GM21515 (cell line): ENCODE measurements around the gene ZBTB21.

Experiments used
- ATAC-seq: cut with Tn5 transposase; IDR thresholded peaks from one replicate; pipeline ENCODE4 v1.9.1; 2021; ENCODE audit not compliant: unreplicated experiment

The ZBTB21 gene

DNA sequence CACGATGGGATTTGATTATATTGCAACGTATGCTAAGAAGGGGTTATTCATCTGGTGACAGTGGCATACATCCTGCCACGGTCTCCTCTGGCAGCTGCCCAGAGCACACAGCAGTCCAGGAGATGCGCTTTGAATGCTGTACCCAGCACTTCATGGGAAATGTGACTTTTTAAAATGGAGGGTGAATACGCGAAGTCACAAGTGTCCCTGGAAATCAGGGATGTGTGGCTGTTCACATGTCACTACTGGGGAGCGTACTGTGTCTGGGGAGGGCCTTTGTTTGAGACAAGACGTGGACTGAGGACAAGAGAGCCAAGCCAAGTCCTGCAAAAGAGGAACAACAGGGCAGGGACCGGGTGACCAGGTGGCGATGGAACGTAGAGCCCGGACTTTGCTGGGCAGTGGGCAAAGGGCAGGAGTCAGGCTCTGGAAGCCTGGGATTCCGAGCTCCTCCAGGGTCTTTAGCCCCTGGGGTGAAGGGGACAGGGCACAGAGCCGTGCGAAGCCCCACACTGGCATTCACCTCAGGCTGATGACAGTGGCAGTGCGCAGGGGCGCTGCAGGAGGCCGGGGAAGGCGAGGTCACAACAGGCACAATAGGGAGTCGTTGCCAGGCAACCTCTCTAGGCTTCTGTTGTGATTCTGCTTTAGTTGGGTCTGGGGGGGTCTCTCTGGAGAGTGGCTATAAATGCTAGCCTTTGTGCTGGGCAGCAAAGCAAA lies 11.4 kb upstream of the ZBTB21 start:
- ATAC-seq, result no peak

DNA sequence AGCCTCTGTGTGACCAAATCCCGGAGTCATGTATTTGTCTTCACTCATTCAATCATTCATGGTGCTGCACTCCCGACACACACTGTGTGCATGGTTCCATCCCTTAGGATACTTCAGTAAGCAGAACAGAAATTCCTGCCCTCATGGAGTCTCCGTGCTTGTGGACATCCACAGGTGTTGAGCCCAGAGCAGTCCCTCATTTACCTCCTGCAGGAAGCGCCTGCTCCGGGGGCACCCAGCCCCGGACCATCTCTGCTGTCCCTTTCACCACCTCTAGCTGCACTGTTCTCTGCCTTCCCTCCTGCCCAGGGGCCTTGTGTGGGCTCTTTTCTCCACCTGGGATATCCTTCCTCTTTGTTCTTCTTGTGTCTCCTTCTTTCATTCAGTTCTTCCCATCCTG lies 9.5 kb upstream of the ZBTB21 start:
- ATAC-seq, result no peak

DNA sequence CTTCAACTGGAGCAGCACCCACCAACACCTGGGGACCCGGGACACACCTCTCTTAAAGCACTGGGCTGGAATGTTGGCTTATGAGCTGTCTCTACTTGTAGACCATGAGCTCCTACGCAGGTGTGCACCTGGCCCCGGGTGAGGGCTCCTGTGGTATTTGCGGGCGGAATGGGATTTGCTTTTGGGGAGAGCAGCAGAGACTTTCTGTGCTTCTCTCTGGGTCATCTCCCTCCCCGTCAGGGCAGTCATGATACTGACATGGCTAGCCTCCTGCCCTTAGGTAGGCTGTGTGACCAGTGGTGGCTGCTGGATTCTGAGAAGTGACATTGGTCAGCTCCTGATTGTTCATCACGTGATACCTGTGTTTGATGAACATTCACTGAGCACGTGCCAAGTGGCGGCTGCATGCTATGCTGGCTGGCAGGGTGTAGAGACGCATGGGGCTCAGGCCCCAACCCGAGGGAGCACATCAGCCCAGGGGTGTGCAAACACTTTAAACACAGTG lies 9.0 kb upstream of the ZBTB21 start:
- no peak for ATAC-seq

DNA sequence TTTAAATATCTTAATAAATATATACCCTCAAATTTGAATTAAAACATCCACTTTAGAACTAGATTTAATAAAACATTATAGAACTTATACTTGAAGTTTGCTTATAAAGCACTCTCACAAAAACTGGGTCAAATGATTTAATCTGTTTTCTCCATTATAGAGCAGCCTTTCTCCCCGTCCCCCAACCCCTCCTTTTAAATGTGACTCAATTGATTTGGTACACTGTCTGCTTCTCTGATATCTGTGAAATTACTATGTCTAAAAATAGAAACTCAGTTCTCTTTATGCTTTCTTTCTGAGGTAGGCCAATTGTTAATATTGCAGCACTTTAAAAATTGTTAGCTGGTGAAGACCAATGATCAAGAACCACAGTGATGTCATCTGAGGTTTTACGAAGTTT lies 6.9 kb upstream of the ZBTB21 start:
- ATAC-seq, result no peak

DNA sequence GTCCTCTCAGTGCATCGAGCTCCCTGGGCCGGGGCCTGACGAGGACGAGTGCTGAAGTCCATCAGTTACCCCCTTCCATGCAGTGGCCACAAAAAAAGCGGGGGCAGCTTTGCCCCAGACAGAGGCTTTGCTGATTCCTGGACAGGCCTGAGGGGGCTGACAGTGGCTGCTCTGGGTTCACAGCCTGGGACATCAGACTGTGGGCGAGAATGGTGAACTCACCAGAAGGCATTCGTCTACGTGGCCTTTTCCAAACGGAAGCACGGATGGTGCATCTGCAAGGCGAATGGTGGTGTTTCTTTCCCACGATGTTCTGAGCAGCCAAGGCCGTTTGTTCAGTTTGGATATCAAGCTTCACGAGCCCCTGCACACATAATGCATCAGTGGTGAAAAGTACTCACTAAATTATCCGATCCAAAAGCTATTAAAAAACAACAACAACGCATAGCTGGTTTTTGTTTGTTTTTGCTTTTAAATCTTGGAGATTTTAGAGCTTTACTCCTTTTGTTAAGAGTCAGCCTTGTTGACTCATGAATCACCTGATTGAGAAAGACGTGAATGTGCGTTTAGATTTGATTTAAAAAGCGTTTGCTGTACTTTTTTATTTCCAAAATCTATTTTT lies 6.3 kb upstream of the ZBTB21 start:
- ATAC-seq, result no peak

DNA sequence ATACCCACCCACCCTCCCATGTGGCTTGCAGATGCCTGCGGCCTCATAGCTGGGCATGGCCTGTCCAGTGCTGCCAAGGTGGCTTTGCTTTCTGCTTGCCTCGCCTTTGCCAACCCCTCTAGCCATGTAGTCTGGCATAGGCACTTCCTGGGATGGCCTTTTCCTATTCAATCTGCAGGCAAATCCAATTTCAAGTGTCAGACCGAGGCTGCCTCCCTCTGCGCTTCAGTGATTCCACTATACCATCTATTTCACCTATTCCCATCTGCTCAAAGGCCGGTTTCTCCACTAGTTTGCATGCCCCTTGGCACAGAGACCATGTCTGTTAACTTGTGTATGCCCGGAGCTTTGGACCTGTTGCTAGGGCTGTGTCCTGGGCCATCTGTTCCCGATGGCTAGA lies 3.8 kb upstream of the ZBTB21 start:
- no peak for ATAC-seq

DNA sequence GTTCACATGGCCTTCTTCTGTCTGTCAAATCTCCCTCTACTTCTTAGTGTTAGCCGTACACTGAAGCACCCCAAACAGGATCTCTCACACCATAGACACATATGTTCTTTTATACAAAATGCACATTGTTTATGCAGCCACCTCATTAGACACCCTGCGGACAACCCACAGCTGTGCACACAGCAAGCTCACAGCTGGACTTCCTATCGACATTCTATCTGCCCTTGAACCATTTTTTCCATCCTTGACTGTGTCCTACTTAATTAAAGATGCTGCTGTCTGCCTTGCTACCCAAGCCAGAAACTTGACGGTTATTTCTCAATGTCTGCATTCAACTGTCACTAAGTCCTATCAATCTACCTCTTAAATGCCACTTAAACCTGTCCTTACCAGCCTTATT lies 3.2 kb upstream of the ZBTB21 start:
- ATAC-seq, result no peak

DNA sequence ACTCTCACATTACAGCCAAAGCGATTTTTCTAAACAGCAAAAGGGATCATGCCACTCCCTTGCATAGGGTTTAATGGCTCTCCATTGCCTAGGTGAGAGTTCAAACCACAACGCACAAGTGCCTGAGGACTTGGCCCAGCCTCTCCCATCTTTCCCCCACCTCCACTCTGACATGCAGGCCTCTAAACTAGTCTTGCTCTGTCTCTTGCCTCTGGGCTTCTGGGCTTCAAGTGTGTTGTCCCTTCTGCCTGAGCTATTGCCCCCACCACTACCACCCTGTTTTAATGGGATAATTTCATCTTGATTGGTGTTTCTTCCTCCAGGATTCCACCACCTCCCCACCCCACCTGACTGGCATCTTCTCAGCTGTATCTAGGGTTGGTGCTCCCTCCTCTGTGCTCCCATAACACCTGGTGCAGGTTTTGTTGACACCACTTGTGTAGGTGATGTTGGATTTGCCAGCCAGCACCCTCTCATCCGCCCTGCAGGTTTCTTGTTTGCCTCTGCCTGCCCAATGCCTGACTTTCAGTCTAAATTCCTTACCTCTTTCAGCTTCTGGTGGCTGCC lies 2.7 kb upstream of the ZBTB21 start:
- no peak for ATAC-seq

DNA sequence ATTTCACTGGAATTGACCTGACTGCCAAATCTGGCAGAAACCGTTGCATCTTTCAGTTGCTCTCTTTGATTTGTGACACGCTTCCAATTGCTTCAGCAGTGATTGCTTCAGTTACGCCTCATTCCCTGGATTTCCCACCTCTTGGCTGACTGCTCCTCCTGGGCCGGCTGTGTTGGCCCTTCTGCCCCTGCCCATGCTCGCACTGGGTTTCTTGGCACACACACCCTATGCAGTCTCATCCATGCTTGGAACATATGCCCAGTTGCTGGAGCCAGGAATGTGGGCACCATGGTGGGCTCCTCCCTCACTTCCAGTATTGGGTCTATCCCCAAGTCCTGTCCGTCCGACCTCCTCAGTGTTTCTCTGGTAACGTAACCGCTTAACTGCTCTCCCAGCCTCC lies 2.2 kb upstream of the ZBTB21 start:
- no peak for ATAC-seq

DNA sequence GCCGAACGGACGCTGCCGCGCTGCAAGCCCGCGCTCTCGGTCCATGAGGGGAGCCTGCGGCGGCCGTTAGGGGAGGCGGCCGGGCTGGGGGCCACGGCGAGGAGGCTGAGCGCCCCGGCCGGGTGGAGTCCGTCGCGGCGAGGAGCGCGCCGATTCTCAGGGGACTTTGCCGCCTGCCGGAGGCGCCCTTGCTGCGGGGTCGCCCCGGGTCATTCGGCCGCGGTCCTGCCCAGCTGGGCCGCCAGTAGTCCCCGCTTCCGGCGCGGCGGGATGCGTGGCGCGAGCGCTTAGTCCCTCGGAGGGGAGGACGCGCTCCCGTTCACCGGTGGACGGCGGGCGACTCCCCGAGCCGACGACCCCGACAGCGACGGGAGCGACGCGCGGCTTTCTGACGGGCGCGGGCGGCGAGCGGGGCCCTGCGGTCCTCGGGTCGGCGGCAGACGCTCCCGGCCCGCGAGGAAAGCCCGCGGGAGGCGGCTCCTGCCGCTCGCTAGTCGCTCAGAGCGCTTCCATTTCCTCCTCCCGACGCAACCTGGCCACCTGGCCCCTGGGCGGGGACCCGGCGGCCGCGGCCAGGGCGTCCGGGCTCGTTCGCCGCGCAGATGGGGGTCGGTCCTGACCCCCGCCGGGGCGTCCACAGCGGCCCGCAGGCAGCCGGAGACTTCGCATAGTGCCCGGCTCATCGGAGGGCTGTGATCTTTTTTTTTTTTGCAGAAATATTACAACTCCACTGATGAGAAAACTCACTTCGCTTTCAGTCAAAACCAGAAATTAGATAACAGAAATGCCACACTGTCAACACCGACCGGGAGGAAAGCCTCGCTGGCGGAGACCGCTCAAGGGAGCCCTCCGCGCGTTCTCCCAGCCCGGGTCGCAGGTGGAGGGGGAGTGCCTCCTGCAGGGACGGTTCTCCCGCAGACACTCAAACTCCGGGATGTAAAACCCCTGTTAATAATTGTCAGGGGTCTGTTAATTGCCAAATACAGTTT lies 641 bp upstream of the ZBTB21 start:
- peak; percentile 16 for ATAC-seq

DNA sequence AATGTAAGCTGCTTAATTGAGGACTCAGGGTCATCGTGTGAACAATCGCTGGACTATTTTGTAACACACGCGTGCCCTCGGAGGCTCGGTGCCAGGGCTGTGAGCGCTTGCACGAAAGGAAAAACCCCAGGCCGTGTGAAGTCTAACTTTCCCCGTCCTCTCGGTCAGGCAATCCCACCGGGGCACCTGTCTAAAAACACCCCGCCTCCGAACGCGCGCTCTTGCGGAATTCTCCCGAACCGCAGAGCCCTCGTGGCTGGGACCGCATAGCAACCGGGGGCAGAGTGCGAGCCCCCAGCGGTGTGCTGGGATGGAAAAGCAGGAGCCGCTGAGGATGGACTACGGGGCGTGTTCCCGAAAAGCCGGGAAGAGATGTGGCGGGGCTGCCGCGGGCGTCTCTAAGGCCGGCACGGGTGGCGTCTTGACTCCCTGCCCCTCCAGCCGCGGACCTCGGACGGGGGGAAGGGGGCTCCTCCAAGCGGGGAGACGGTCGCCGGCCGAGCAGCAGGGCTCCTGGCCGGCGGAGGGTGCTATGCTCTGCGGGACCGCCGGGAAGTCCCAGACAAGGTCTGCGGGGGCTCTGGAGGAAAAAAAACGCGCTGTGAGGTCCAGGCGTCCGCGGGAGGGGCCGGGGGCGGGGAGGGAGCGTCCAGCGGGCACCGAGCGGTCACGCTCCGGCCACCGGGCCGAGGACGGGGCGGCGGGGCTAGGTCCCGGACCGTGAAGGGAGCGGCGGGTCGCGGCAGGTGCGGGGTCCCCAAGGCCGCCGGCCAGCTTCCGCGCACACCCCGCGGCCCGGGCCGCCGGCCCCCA lies 936 bp downstream of the ZBTB21 start:
- ATAC-seq, result peak; percentile 7

DNA sequence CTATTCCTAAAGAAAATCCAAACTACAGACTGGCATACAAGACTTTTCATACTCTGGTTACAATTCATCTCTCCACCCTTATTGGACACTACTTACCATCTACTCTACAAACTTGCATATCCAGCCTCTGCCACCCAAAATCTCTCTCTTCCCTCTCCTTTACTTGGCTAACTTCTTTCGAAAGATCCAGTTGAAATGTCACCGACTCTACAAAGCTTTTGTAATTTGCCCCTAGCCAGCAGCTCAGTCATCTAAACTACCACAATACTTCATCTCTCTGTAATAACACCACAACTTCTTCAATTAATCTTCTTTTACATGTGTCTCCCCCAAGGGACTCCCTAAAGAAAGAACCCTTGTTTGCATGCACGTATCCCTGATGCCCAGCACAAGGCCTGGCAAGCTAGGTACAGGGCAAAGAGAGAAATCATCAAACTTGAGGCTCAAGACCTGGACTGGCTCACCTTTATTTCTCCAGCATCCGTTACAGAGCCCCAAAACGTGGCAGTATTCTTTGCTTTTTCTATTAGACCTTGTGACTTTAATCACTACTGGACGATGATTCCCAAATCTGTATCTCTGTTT lies 2.7 kb downstream of the ZBTB21 start:
- no peak for ATAC-seq

DNA sequence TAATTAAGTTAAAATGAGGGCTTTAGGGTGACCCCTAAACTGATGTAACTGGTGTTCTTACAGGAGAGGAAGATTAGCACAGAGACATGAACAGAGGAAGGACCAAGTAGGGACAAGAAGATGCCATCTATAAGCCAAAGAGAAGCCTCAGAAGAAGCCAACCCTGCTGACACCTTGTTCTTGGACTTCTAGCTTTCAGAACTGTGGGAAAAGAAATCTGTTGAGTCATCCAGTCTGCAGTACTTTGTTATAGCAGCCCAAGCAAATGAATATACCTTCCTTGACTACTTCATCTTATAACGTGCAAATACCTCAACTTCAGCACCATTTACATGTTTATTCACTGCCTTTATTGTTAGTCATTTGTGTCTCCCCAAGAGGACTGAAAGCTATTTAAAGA lies 3.4 kb downstream of the ZBTB21 start:
- ATAC-seq, result no peak

DNA sequence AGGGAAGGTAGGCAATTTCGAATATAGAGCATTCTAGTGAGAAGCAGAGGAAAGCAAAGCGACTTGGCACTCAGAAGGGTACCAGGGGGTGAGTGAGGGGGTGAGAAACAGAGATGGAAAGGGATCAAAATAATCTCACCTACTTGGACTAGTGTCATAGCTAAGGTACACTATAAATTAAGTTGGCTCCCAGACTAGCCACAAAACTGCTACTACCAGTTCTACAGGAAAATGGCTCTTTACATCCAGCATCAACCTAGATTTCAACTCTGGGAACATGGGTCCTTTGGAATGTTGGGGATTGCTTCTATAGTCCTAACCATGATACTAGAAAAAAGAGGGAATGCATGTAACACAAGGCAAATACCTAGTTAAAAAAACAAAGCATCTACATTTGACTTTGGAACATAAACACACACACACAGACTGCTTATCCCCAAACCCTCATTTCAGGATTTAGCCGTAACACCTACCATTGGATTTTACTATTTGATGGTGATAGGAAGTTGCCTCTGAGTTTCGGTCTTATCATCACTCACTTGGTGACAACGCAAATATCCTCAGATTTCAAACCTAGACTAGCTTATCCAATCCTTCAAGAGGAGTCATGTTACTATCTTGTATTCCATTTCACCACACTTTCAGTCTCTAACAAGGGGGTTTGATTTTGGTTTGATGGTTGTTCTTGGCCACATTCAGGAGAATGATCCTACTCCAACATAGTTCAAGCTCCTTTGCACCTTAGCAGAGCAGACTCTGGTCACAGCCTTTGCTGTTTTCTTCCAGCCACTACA lies 5.6 kb downstream of the ZBTB21 start:
- ATAC-seq, result no peak

DNA sequence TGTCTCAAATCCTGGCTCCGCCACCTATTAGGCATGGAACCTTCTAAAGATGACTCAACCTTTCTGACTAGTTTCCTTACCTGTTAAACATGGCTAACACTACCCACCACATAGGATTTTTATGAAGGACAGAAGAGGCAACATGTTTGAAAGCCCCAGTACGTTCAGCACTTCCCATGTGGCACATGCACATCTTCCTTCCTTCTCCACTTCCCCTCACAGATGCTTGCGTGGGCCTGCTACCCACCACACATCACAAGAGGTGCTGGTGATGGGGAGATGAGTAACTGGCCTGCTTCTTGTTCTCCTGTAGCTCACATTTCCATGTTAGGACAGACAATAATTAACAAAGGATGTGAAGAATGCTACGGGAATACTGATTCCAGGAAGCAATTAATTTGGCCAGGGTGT lies 7.1 kb downstream of the ZBTB21 start:
- peak; percentile 9 for ATAC-seq

DNA sequence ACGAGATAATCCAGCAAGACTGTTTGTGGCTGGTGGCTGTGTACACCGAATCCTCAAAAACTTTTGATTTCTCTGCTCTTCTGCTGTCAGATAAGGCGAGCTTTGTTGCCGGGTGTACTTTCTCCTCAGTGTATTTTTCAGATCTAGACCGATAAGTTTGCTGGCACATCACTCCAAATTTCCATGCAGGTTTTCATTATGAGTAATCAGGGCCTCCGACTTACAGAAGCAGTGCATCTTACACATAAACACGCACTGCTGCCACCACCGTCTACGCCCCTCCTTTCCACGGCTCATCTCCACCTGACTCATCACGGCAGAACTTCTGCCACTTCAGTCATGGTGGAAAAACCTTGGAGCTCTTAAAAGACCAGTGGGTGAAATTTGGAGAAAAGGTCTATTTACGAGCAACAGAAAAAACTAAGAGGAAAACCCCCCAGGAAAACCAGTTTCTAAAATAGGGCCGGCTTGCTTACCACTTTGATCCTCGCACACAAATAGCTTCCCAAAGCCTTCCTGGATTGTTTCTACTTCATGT lies 7.7 kb downstream of the ZBTB21 start:
- ATAC-seq, result peak; percentile 59

DNA sequence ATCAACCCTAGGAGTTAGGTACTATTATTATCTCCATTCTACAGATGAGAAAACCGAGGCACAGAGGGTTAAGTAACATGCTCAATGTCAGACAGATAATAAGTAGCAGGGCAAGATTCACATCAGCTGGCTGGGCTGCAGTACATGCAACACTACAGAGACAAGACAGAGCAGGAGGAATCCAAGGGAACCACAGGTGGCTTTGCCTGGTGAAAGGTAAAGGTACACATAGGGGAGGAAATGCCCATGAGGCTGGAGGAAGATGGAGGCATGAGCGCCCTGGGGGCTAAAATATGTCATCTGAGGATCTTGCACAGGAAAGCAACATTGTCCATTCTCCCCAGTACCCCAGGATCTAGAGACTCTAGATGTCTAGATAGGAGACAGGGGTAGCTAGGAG lies 8.4 kb downstream of the ZBTB21 start:
- ATAC-seq, result no peak

DNA sequence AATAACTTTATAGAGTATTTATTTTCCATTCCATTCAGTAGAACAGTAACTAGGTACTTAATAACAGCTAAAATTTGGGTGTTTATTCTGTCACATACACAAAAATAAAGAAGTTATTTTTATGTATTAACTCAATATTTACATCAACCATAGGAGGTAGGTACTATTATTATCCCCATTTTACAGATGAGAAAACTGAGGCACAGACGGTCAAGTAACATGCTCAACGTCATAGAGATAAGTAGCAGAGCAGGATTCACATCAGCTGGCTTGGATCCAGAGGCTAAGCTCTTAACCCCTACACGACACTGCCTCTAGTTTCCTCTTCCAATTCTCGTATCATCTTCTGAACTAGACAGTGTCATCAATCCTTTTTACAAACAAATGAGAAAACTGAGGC lies 9.3 kb downstream of the ZBTB21 start:
- ATAC-seq, result no peak

DNA sequence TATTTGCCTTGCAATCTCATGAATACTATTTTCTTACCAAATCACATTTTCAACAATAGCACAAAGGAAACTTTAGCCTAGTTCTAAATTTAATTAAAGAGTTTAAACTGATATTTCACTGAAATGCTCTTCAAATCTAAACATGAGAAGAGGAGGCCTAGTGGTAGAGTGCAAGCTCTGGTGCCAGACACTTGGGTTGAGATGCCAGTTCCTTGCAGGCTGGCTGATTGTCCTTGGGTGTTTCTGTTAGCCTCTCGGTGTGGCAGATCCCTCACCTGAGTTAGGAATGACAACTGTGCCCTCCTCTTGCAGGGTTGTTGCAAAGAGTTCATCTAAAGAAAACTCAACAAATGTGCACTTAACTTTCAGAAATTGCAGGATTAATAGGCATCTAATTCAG lies 12.5 kb downstream of the ZBTB21 start:
- no peak for ATAC-seq
